ENCODE measurements around the gene LPCAT1.

- TF ChIP-seq, protein P1, sequence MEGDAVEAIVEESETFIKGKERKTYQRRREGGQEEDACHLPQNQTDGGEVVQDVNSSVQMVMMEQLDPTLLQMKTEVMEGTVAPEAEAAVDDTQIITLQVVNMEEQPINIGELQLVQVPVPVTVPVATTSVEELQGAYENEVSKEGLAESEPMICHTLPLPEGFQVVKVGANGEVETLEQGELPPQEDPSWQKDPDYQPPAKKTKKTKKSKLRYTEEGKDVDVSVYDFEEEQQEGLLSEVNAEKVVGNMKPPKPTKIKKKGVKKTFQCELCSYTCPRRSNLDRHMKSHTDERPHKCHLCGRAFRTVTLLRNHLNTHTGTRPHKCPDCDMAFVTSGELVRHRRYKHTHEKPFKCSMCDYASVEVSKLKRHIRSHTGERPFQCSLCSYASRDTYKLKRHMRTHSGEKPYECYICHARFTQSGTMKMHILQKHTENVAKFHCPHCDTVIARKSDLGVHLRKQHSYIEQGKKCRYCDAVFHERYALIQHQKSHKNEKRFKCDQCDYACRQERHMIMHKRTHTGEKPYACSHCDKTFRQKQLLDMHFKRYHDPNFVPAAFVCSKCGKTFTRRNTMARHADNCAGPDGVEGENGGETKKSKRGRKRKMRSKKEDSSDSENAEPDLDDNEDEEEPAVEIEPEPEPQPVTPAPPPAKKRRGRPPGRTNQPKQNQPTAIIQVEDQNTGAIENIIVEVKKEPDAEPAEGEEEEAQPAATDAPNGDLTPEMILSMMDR (conservative IDR thresholded peaks at IDR 0.05) = no peak
- TF ChIP-seq ZFX (IDR thresholded peaks at IDR 0.05) = no peak
Observed at GRCh38 chr5:1453613-1454012, 70.1 kb downstream of the LPCAT1 start.

All from C4-2B (cell line).